Fibroblast of lung (primary cell): ENCODE results near the gene RYR2. TPM values are rescaled to one million over a fixed set of nuclear protein-coding genes. Genes with fewer than 3 reads are reported as not detected.

Source experiments
- DNase-seq, 2 donors: peaks; one replicate each; pipeline versions ENCODE4 v3.0.0 to v3.0.0-alpha.2; 2010; ENCODE audit warnings: low read depth in 2 of 2
- H2AFZ ChIP-seq: 2 replicates; pipeline ENCODE4 v1.5.1; 2012; ENCODE audit warnings: low read length, control low read depth, inconsistent platforms
- H3K27ac ChIP-seq: 2 replicates; pipeline ENCODE4 v1.5.1; 2011; ENCODE audit warnings: low read length, control low read depth; ENCODE audit not compliant: insufficient read depth
- H3K27me3 ChIP-seq: 2 replicates; pipeline ENCODE4 v1.5.1; 2011; ENCODE audit warnings: mild to moderate bottlenecking, low read length; ENCODE audit not compliant: control insufficient read depth, insufficient read depth
- H3K36me3 ChIP-seq: 2 replicates; pipeline ENCODE4 v1.5.1; 2011; ENCODE audit warnings: low read length; ENCODE audit not compliant: control insufficient read depth, insufficient read depth
- H3K4me1 ChIP-seq: 2 replicates; pipeline ENCODE4 v1.5.1; 2011; ENCODE audit warnings: low read length; ENCODE audit not compliant: control insufficient read depth, insufficient read depth; ENCODE audit errors: extremely low read depth
- H3K4me2 ChIP-seq: 2 replicates; pipeline ENCODE4 v1.5.1; 2011; ENCODE audit warnings: low read length, control low read depth; ENCODE audit not compliant: insufficient read depth; ENCODE audit errors: extremely low read depth
- H3K4me3 ChIP-seq, 4 experiments: fragments of 200-600 bp in 1 of 4; sonication (generic) in 1 of 4; replicated peaks in 1 of 4; 2 replicates each; pipeline ENCODE4 v1.5.1; 2011 to 2016; ENCODE audit warnings: low read length in 4 of 4, low read depth in 3 of 4, mild to moderate bottlenecking in 3 of 4, control low read depth in 2 of 4, inconsistent platforms in 1 of 4, mixed read lengths in 1 of 4; ENCODE audit not compliant: insufficient read depth in 1 of 4; ENCODE audit errors: control extremely low read depth in 1 of 4
- H3K79me2 ChIP-seq: 2 replicates; pipeline ENCODE4 v1.5.1; 2012; ENCODE audit warnings: mild to moderate bottlenecking, low read length, inconsistent platforms; ENCODE audit not compliant: control insufficient read depth, insufficient read depth
- H3K9ac ChIP-seq: 2 replicates; pipeline ENCODE4 v1.5.1; 2011; ENCODE audit warnings: mild to moderate bottlenecking, low read length, control low read depth; ENCODE audit not compliant: insufficient read depth
- H3K9me3 ChIP-seq: 2 replicates; pipeline ENCODE4 v1.5.1; 2012; ENCODE audit warnings: low read depth, low read length; ENCODE audit not compliant: control insufficient read depth, insufficient read depth
- H4K20me1 ChIP-seq: 2 replicates; pipeline ENCODE4 v1.5.1; 2011; ENCODE audit warnings: low read length; ENCODE audit not compliant: control insufficient read depth, insufficient read depth; ENCODE audit errors: extremely low read depth
- EZH2 ChIP-seq: IDR thresholded peaks from 2 replicates; pipeline ENCODE4 v1.5.1; 2012; ENCODE audit warnings: low read length, control low read depth, mild to moderate bottlenecking; ENCODE audit errors: missing control alignments
- polyA plus RNA-seq, 2 donors: library from polyadenylated mRNA; depleted of rRNA in 1 of 2; stranded (reverse) in 1 of 2; unstranded in 1 of 2; fragments of >200 nt; gene quantifications; 2 replicates each; pipeline ENCODE4 v1.2.1, GENCODE V29; 2011 to 2012; ENCODE audit warnings: missing spikeins in 1 of 2
- total RNA-seq: library from RNA; depleted of rRNA; stranded (reverse); fragments of >200 nt; gene quantifications from 2 replicates; pipeline ENCODE4 v1.2.1, GENCODE V29; 2014
- TF ChIP-seq, protein P1 (sequence below), 2 donors: IDR thresholded peaks in 1 of 2; conservative IDR thresholded peaks in 1 of 2; 1 replicate in 1 of 2; 2 replicates in 1 of 2; pipeline ENCODE4 v1.5.1; 2011 to 2012; ENCODE audit warnings: low read length in 2 of 2, control low read depth in 1 of 2, inconsistent platforms in 1 of 2, low read depth in 1 of 2, mild to moderate bottlenecking in 1 of 2

The RYR2 gene
- total and polyA plus RNA-seq, 2 donors (not counting 1 experiment from before 2014, with no cell fraction given): 0.06 to 0.17 TPM

DNA sequence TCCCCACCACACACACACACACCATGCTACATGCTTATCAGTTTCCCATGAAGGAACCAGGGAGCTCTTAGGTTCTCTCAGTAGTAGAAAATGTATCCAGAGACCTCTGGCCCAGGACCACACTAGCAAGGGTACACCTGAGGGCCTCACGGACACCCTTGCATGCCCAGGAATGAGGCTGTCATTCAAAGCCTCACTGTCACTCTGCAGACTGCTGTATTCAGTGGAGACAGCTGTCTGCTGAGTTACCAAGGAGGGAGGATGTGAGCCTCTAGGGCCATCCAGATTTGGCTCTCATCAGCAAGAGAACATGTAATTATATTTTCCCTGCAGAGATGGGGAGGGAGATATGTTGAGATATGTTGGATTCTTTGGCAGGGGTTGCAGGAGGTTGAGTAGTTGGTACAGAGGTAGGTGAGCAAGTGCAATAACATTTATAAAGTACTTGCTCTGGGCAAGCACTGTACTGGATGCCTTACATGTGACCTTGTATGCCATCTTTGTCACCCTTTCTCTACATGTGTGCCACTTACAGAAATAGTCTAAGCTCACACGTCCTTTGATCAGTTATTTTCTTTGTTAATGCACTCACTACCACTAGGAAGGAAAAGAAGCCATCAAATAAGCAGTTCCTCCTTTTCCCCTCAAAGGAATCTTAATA lies 598.2 kb downstream of the RYR2 start:
- TF ChIP-seq, protein P1, sequence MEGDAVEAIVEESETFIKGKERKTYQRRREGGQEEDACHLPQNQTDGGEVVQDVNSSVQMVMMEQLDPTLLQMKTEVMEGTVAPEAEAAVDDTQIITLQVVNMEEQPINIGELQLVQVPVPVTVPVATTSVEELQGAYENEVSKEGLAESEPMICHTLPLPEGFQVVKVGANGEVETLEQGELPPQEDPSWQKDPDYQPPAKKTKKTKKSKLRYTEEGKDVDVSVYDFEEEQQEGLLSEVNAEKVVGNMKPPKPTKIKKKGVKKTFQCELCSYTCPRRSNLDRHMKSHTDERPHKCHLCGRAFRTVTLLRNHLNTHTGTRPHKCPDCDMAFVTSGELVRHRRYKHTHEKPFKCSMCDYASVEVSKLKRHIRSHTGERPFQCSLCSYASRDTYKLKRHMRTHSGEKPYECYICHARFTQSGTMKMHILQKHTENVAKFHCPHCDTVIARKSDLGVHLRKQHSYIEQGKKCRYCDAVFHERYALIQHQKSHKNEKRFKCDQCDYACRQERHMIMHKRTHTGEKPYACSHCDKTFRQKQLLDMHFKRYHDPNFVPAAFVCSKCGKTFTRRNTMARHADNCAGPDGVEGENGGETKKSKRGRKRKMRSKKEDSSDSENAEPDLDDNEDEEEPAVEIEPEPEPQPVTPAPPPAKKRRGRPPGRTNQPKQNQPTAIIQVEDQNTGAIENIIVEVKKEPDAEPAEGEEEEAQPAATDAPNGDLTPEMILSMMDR (conservative IDR thresholded peaks at IDR 0.05 in 1 of 2, IDR thresholded peaks at IDR 0.05 in 1 of 2; ENCODE audit: low read depth in 1 of 2, low read length in 2 of 2): no peak
- no peak for TF ChIP-seq EZH2
- H3K4me2 ChIP-seq: no peak overlapping the region
- no peaks in the 10 kb centered on the region for H3K79me2 ChIP-seq
- no peaks in the 10 kb centered on the region for H3K9me3 ChIP-seq
- DNase-seq: no peak
- H3K27ac ChIP-seq: no peak overlapping the region
- no peaks in the 10 kb centered on the region for H3K27me3 ChIP-seq
- H3K4me3 ChIP-seq: no peak overlapping the region
- no peaks in the 10 kb centered on the region for H3K4me1 ChIP-seq
- no peak overlapping the region for H3K9ac ChIP-seq
- no peaks in the 10 kb centered on the region for H4K20me1 ChIP-seq
- no peak overlapping the region for H2AFZ ChIP-seq
- no peaks in the 10 kb centered on the region for H3K36me3 ChIP-seq

GRCh38 chr1:237640966-237641365 lies 599.0 kb downstream of the RYR2 start:
- no peaks in the 10 kb centered on the region for H3K27me3 ChIP-seq
- H3K4me2 ChIP-seq: no peak overlapping the region
- TF ChIP-seq, protein P1 (conservative IDR thresholded peaks at IDR 0.05 in 1 of 2, IDR thresholded peaks at IDR 0.05 in 1 of 2; ENCODE audit: low read depth in 1 of 2, low read length in 2 of 2): no peak
- no peak overlapping the region for H2AFZ ChIP-seq
- H3K79me2 ChIP-seq: no peaks in the 10 kb centered on the region
- H4K20me1 ChIP-seq: no peaks in the 10 kb centered on the region
- DNase-seq: no peak
- no peak overlapping the region for H3K4me3 ChIP-seq
- no peaks in the 10 kb centered on the region for H3K36me3 ChIP-seq
- no peaks in the 10 kb centered on the region for H3K4me1 ChIP-seq
- no peak overlapping the region for H3K9ac ChIP-seq
- no peak overlapping the region for H3K27ac ChIP-seq
- H3K9me3 ChIP-seq: no peaks in the 10 kb centered on the region

DNA sequence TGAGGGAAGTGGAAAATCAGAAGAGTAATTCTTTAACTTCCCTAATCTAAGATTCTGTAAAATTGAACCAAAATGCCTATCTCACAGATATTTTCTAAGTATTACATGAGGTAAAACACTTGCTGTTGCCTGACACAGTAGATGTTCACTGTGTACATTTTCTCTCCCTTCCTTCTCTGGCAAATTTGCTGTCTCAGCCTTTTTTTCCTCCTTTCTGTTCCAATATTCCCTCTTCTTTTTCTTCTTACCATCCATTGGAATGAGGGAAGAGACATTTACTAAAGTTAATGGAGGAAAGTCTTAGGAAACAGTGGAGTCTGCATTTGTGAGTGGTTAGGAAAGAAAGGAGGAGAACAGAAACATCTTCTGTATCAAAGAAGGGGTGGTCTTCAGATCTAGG lies 608.8 kb downstream of the RYR2 start:
- Histone ChIP-seq H3K36me3 (no peaks in the 10 kb centered on the region), H3K27me3 (no peaks in the 10 kb centered on the region), H4K20me1 (no peaks in the 10 kb centered on the region), H3K9ac (no peak overlapping the region), H2AFZ (no peak overlapping the region), H3K27ac (no peak overlapping the region), H3K4me1 (no peaks in the 10 kb centered on the region), H3K4me3 (no peak overlapping the region), H3K79me2 (no peaks in the 10 kb centered on the region), H3K9me3 (no peaks in the 10 kb centered on the region), H3K4me2 (no peak overlapping the region)
- TF ChIP-seq, protein P1 (conservative IDR thresholded peaks at IDR 0.05 in 1 of 2, IDR thresholded peaks at IDR 0.05 in 1 of 2; ENCODE audit: low read depth in 1 of 2, low read length in 2 of 2): no peak
- TF ChIP-seq EZH2: no peak
- DNase-seq: no peak
